Kidney (tissue), 14 donors: Measurements from ENCODE around the gene SRPK2. TPM values are rescaled to one million over a fixed set of nuclear protein-coding genes. Genes with fewer than 3 reads are reported as not detected.

ENCODE experiments used
- DNase-seq, 5 donors: peaks; one replicate each; pipeline ENCODE4 v3.0.0-alpha.2; 2013 to 2020
- FAIRE-seq: peaks from 2 replicates; lab custom pipeline; 2012; peaks lifted over from hg19 to GRCh38; lab: Jason Lieb, UNC
- H3K27ac ChIP-seq, 2 donors: one replicate each; pipeline ENCODE4 v1.7.0; 2013; ENCODE audit warnings: low read depth in 2 of 2, low read length in 2 of 2, inconsistent platforms in 1 of 2
- H3K27me3 ChIP-seq: one replicate; pipeline ENCODE4 v1.7.1; 2013; ENCODE audit warnings: low read length, inconsistent platforms; ENCODE audit not compliant: control insufficient read depth, insufficient read depth
- H3K36me3 ChIP-seq, 3 donors: one replicate each; pipeline versions ENCODE4 v1.7.0 to v1.7.1; 2013; ENCODE audit warnings: low read length in 3 of 3, control low read depth in 1 of 3, inconsistent platforms in 1 of 3; ENCODE audit not compliant: insufficient read depth in 3 of 3, control insufficient read depth in 2 of 3
- H3K4me1 ChIP-seq, 3 donors: one replicate each; pipeline versions ENCODE4 v1.7.0 to v1.7.1; 2013; ENCODE audit warnings: low read length in 3 of 3, inconsistent platforms in 1 of 3, low read depth in 1 of 3; ENCODE audit not compliant: control insufficient read depth in 2 of 3, insufficient read depth in 2 of 3
- H3K4me3 ChIP-seq, 3 donors: one replicate each; pipeline versions ENCODE4 v1.7.0 to v1.8.1; 2013; ENCODE audit warnings: low read length in 3 of 3, control low read depth in 1 of 3, inconsistent platforms in 1 of 3
- H3K9ac ChIP-seq, 3 donors: one replicate each; pipeline versions ENCODE4 v1.7.0 to v1.7.1; 2013; ENCODE audit warnings: low read length in 3 of 3, control low read depth in 1 of 3, inconsistent platforms in 1 of 3
- H3K9me3 ChIP-seq, 3 donors: one replicate each; pipeline versions ENCODE4 v1.7.0 to v1.7.1; 2013; ENCODE audit warnings: low read length in 3 of 3, control low read depth in 1 of 3, inconsistent platforms in 1 of 3; ENCODE audit not compliant: control insufficient read depth in 2 of 3, insufficient read depth in 1 of 3
- intact Hi-C: fragments of 100-400 bp; cut with DNase I; formaldehyde crosslinking; loops from one replicate; pipeline ENCODE4 v1.11.1; 2022
- polyA plus RNA-seq: library from polyadenylated mRNA; stranded (reverse); fragments of 350-450 nt; fragmentation: Illumina TruSeq; extraction: RNeasy Lipid Tissue Mini Kit (QIAGEN cat#74804); gene quantifications from one replicate; pipeline ENCODE4 v1.2.3, GENCODE V29; 2014; ENCODE audit warnings: low read depth, low replicate concordance; ENCODE audit not compliant: insufficient read depth
- total RNA-seq: library from RNA; stranded (reverse); fragmentation: NEBNext Ultra II Directional; extraction: Animal tissue kit (Norgen Biotek cat#: 25700); gene quantifications from one replicate; pipeline ENCODE4 v1.2.1, GENCODE V29; 2021
- TF ChIP-seq, protein P1 (sequence below): IDR thresholded peaks from 3 replicates; pipeline ENCODE4 v1.5.1; 2012; ENCODE audit warnings: mild to moderate bottlenecking, moderate library complexity, borderline replicate concordance; ENCODE audit not compliant: insufficient read depth; ENCODE audit errors: extremely low read depth
- donor health status: control.
- donor health status: control.
- donor health status: control.
- donor health status: control.
- donor health status: control.
- donor health status: DM: yes; HTN: yes; CAD: no.
- donor health status: Normal renal cell carcinoma (clear cell type).

SRPK2 gene
- total and polyA plus RNA-seq, 2 donors from 2014 or later = 9.9 to 43.1 TPM

DNA sequence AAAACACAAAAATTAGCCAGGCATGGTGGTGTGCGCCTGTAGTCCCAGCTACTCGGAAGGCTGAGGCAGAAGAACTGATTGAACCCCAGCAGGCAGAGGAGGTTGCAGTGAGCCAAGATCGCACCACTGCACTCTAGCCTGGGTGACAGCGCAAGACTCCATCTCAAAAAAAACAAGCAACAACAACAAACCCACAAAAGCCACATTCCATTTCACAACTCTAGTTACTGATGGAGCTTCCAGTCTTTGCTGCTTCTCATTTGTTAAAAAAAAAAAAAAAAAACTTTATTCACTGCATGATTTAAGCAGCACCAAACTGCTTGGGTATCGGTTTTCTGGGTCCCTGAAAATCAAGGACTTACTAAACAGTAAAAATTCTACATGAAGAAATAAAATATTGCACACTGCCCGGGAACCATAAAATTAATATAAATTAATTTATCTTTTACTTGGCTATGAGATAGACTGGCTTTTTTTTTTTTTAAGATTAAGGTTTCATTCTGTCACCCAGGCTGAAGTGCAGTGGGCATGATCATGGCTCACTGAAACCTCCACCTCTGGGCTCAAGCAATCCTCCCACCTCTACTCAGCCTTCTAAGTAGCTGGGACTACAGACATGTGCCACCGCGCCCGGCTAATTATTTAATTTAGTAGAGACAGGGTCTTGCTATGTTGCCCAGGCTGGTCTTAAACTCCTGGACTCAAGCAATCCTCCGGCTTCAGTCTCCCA, 42.0 kb downstream of the SRPK2 start:
- no peak overlapping the region for H3K4me3 ChIP-seq
- TF ChIP-seq, protein P1, sequence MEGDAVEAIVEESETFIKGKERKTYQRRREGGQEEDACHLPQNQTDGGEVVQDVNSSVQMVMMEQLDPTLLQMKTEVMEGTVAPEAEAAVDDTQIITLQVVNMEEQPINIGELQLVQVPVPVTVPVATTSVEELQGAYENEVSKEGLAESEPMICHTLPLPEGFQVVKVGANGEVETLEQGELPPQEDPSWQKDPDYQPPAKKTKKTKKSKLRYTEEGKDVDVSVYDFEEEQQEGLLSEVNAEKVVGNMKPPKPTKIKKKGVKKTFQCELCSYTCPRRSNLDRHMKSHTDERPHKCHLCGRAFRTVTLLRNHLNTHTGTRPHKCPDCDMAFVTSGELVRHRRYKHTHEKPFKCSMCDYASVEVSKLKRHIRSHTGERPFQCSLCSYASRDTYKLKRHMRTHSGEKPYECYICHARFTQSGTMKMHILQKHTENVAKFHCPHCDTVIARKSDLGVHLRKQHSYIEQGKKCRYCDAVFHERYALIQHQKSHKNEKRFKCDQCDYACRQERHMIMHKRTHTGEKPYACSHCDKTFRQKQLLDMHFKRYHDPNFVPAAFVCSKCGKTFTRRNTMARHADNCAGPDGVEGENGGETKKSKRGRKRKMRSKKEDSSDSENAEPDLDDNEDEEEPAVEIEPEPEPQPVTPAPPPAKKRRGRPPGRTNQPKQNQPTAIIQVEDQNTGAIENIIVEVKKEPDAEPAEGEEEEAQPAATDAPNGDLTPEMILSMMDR = no peak
- no peaks in the 10 kb centered on the region for H3K36me3 ChIP-seq
- no peak for DNase-seq
- no peak for FAIRE-seq
- no peak overlapping the region for H3K27ac ChIP-seq
- no peaks in the 10 kb centered on the region for H3K27me3 ChIP-seq
- intact Hi-C loops = no loop called here
- no peaks in the 10 kb centered on the region for H3K9me3 ChIP-seq
- no peak overlapping the region for H3K9ac ChIP-seq
- peaks cover 0 to 3% (median 0%) of the 10 kb centered on the region in 3 donors for H3K4me1 ChIP-seq

DNA sequence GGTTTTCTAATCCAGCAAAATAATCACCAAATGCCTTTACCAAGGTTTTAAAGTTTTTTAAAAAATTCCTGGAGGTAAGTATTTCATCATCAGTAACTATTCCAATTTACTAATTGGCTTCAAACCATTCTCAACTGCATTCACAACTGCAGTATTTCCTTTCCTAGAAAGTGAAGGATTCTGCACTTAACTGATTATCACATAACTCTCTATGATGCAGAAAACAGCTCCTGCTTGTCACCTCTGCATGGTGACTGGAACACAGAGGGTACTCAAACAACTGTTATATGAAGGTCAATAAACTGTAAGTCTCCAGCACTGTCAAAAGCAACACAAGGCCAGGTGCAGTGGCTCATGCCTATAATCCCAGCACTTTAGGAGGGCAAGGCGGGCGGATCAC, 42.6 kb downstream of the SRPK2 start:
- no peak for DNase-seq
- no peak overlapping the region for H3K27ac ChIP-seq
- FAIRE-seq = no peak
- TF ChIP-seq, protein P1 = no peak
- intact Hi-C loops = no loop called here
- no peak overlapping the region for H3K4me3 ChIP-seq
- H3K9ac ChIP-seq = no peak overlapping the region
- no peaks in the 10 kb centered on the region for H3K36me3 ChIP-seq
- H3K27me3 ChIP-seq = no peaks in the 10 kb centered on the region
- H3K4me1 ChIP-seq = peaks cover 0 to 3% (median 0%) of the 10 kb centered on the region in 3 donors
- H3K9me3 ChIP-seq = no peaks in the 10 kb centered on the region

DNA sequence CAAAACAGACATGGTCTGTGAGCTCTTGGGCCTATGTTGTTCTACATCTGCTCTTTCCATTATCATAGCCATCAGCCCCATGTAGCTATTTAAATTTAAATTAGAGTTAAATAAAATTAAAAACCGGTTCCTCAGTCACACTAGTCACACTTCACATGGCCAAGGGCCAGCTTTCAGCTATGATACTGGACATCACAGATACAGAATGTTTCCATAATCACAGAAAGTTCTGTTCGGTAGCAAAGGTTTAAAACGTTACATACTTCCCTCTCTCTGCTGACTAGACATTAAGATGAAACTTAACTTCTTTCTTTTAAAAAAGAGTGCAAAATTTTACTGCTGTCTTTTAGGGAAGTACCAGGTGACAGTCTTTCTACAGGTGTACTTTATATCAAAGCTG, 43.0 kb downstream of the SRPK2 start:
- H3K4me1 ChIP-seq = peaks cover 0 to 3% (median 0%) of the 10 kb centered on the region in 3 donors
- H3K9me3 ChIP-seq = no peaks in the 10 kb centered on the region
- no peak overlapping the region for H3K9ac ChIP-seq
- FAIRE-seq (no peak), DNase-seq (no peak)
- no peak overlapping the region for H3K27ac ChIP-seq
- no peak overlapping the region for H3K4me3 ChIP-seq
- no peaks in the 10 kb centered on the region for H3K27me3 ChIP-seq
- no peaks in the 10 kb centered on the region for H3K36me3 ChIP-seq
- intact Hi-C loops = no loop called here
- TF ChIP-seq, protein P1 = no peak
